Stimulated activated memory B cell treated with anti-CD40 and anti-IgM and Interleukin-4, amounts not matched to agents 10 μg/mL and 1 μg/mL and 100 μg/mL, for 72 hours (primary cell): Measurements from ENCODE around the gene MAP3K7.
"Not testable (repeated sequence)": the region's sequence is repeated elsewhere in the genome, so short reads cannot be mapped to it uniquely, and the experiment has no call there.

ENCODE experiments used
- ATAC-seq: fragments of 150-1000 bp; cut with Tn5 transposase; 2 replicates; pipeline ENCODE4 v1.10.0; 2021
- H3K27ac Mint-ChIP-seq: one replicate; pipeline ENCODE4 v1.8.0; 2022; ENCODE audit warnings: mild to moderate bottlenecking, mixed read lengths
- H3K27me3 Mint-ChIP-seq: one replicate; pipeline ENCODE4 v1.8.0; 2022; ENCODE audit warnings: mixed read lengths
- H3K36me3 Mint-ChIP-seq: one replicate; pipeline ENCODE4 v1.8.0; 2022; ENCODE audit warnings: mixed read lengths
- H3K4me1 Mint-ChIP-seq: one replicate; pipeline ENCODE4 v1.8.0; 2022; ENCODE audit warnings: mixed read lengths
- H3K4me3 Mint-ChIP-seq: one replicate; pipeline ENCODE4 v1.8.0; 2022; ENCODE audit warnings: mild to moderate bottlenecking, moderate library complexity, mixed read lengths
- H3K9me3 Mint-ChIP-seq: one replicate; pipeline ENCODE4 v1.8.0; 2022; ENCODE audit warnings: mixed read lengths

The MAP3K7 gene

GRCh38 chr6:90586546-90586835 is 381 bp downstream of the MAP3K7 start:
- no peaks in the 10 kb centered on the region for H3K27me3 Mint-ChIP-seq
- peak overlapping the region; percentile 96 for H3K27ac Mint-ChIP-seq
- H3K36me3 Mint-ChIP-seq, result no peaks in the 10 kb centered on the region
- no peaks in the 10 kb centered on the region for H3K9me3 Mint-ChIP-seq
- peaks cover 44% of the 10 kb centered on the region for H3K4me1 Mint-ChIP-seq
- peak; percentile 73 for ATAC-seq
- H3K4me3 Mint-ChIP-seq, result peak overlapping the region; percentile 91

GRCh38 chr6:90584636-90585255 is 2.1 kb downstream of the MAP3K7 start:
- H3K4me3 Mint-ChIP-seq, result peak overlapping the region; percentile 35
- peaks cover 44% of the 10 kb centered on the region for H3K4me1 Mint-ChIP-seq
- ATAC-seq, result no peak
- no peaks in the 10 kb centered on the region for H3K36me3 Mint-ChIP-seq
- H3K27me3 Mint-ChIP-seq, result no peaks in the 10 kb centered on the region
- H3K9me3 Mint-ChIP-seq, result no peaks in the 10 kb centered on the region
- peak overlapping the region; percentile 40 for H3K27ac Mint-ChIP-seq

GRCh38 chr6:90583836-90584481 is 2.9 kb downstream of the MAP3K7 start:
- Mint-ChIP-seq H3K4me3 (peak overlapping the region; percentile 35), H3K27ac (peak overlapping the region; percentile 40)
- ATAC-seq, result no peak

GRCh38 chr6:90583179-90583835 is 3.6 kb downstream of the MAP3K7 start:
- H3K4me1 Mint-ChIP-seq, result peaks cover 44% of the 10 kb centered on the region
- no peaks in the 10 kb centered on the region for H3K9me3 Mint-ChIP-seq
- H3K27ac Mint-ChIP-seq, result no peak overlapping the region
- H3K4me3 Mint-ChIP-seq, result no peak overlapping the region
- ATAC-seq, result no peak
- no peaks in the 10 kb centered on the region for H3K36me3 Mint-ChIP-seq
- H3K27me3 Mint-ChIP-seq, result no peaks in the 10 kb centered on the region

More at GRCh38 chr6:90583836-90584481, 2.9 kb downstream of the MAP3K7 start:
- Mint-ChIP-seq H3K9me3 (no peaks in the 10 kb centered on the region), H3K27me3 (no peaks in the 10 kb centered on the region), H3K4me1 (peaks cover 44% of the 10 kb centered on the region), H3K36me3 (no peaks in the 10 kb centered on the region)

GRCh38 chr6:90581146-90581545 is 5.7 kb downstream of the MAP3K7 start:
- ATAC-seq, result no peak
- H3K9me3 Mint-ChIP-seq, result no peaks in the 10 kb centered on the region
- no peaks in the 10 kb centered on the region for H3K36me3 Mint-ChIP-seq
- H3K27me3 Mint-ChIP-seq, result no peaks in the 10 kb centered on the region
- H3K4me3 Mint-ChIP-seq, result no peak overlapping the region
- H3K27ac Mint-ChIP-seq, result no peak overlapping the region
- H3K4me1 Mint-ChIP-seq, result peaks cover 39% of the 10 kb centered on the region

GRCh38 chr6:90578894-90579549 is 7.8 kb downstream of the MAP3K7 start:
- H3K27me3 Mint-ChIP-seq, result no peaks in the 10 kb centered on the region
- no peaks in the 10 kb centered on the region for H3K36me3 Mint-ChIP-seq
- no peak overlapping the region for H3K27ac Mint-ChIP-seq
- no peak for ATAC-seq
- no peaks in the 10 kb centered on the region for H3K9me3 Mint-ChIP-seq
- H3K4me3 Mint-ChIP-seq, result no peak overlapping the region
- peaks cover 23% of the 10 kb centered on the region for H3K4me1 Mint-ChIP-seq

- no peak overlapping the region for H3K27ac Mint-ChIP-seq
- peaks cover 12% of the 10 kb centered on the region for H3K36me3 Mint-ChIP-seq
- ATAC-seq, result no peak
- no peak overlapping the region for H3K4me3 Mint-ChIP-seq
- peaks cover 8% of the 10 kb centered on the region for H3K4me1 Mint-ChIP-seq
- no peaks in the 10 kb centered on the region for H3K9me3 Mint-ChIP-seq
- H3K27me3 Mint-ChIP-seq, result no peaks in the 10 kb centered on the region
Measured at GRCh38 chr6:90575267-90575666, 11.6 kb downstream of the MAP3K7 start.

- Mint-ChIP-seq H3K36me3 (peaks cover 19% of the 10 kb centered on the region), H3K9me3 (no peaks in the 10 kb centered on the region), H3K4me3 (no peak overlapping the region), H3K27ac (no peak overlapping the region), H3K27me3 (no peaks in the 10 kb centered on the region), H3K4me1 (peaks cover 12% of the 10 kb centered on the region)
- ATAC-seq, result no peak
Measured at GRCh38 chr6:90574610-90575009, 12.3 kb downstream of the MAP3K7 start.

GRCh38 chr6:90573624-90574023 is 13.2 kb downstream of the MAP3K7 start:
- Mint-ChIP-seq H3K9me3 (no peaks in the 10 kb centered on the region), H3K36me3 (peaks cover 26% of the 10 kb centered on the region), H3K4me3 (no peak overlapping the region), H3K4me1 (peaks cover 19% of the 10 kb centered on the region), H3K27me3 (no peaks in the 10 kb centered on the region), H3K27ac (no peak overlapping the region)
- ATAC-seq, result no peak

- Mint-ChIP-seq H3K27ac (no peak overlapping the region), H3K9me3 (no peaks in the 10 kb centered on the region), H3K4me3 (no peak overlapping the region), H3K36me3 (peaks cover 29% of the 10 kb centered on the region), H3K27me3 (no peaks in the 10 kb centered on the region), H3K4me1 (peaks cover 19% of the 10 kb centered on the region)
- no peak for ATAC-seq
Measured at GRCh38 chr6:90572856-90573255, 14.0 kb downstream of the MAP3K7 start.

GRCh38 chr6:90569223-90569622 is 17.6 kb downstream of the MAP3K7 start:
- Mint-ChIP-seq H3K9me3 (no peaks in the 10 kb centered on the region), H3K27me3 (no peaks in the 10 kb centered on the region), H3K4me3 (no peak overlapping the region), H3K36me3 (peaks cover 63% of the 10 kb centered on the region), H3K27ac (peak overlapping the region; percentile 26), H3K4me1 (peaks cover 40% of the 10 kb centered on the region)
- peak; percentile 51 for ATAC-seq

- not testable (repeated sequence) for H3K4me3 Mint-ChIP-seq, H3K27me3 Mint-ChIP-seq, H3K27ac Mint-ChIP-seq, H3K9me3 Mint-ChIP-seq, ATAC-seq
- Mint-ChIP-seq H3K36me3 (peaks cover 77% of the 10 kb centered on the region), H3K4me1 (peaks cover 43% of the 10 kb centered on the region)
Measured at GRCh38 chr6:90567682-90568081, 19.2 kb downstream of the MAP3K7 start.

- peaks cover 24% of the 10 kb centered on the region for H3K4me1 Mint-ChIP-seq
- not testable (repeated sequence) for H3K4me3 Mint-ChIP-seq
Measured at GRCh38 chr6:90562341-90562740, 24.5 kb downstream of the MAP3K7 start.

GRCh38 chr6:90559931-90560330 is 26.9 kb downstream of the MAP3K7 start:
- Mint-ChIP-seq H3K27ac (no peak overlapping the region), H3K9me3 (no peaks in the 10 kb centered on the region), H3K36me3 (peaks cover 52% of the 10 kb centered on the region), H3K4me3 (no peak overlapping the region), H3K27me3 (no peaks in the 10 kb centered on the region), H3K4me1 (peaks cover 11% of the 10 kb centered on the region)
- ATAC-seq, result no peak

More at GRCh38 chr6:90562341-90562740, 24.5 kb downstream of the MAP3K7 start:
- H3K9me3 Mint-ChIP-seq, H3K27me3 Mint-ChIP-seq, ATAC-seq, H3K27ac Mint-ChIP-seq: not testable (repeated sequence)
- H3K36me3 Mint-ChIP-seq, result peaks cover 68% of the 10 kb centered on the region

- Mint-ChIP-seq H3K27me3 (no peaks in the 10 kb centered on the region), H3K9me3 (no peaks in the 10 kb centered on the region), H3K4me3 (no peak overlapping the region), H3K4me1 (no peaks in the 10 kb centered on the region), H3K36me3 (peaks cover 37% of the 10 kb centered on the region), H3K27ac (no peak overlapping the region)
- ATAC-seq, result no peak
Measured at GRCh38 chr6:90557006-90557405, 29.9 kb downstream of the MAP3K7 start.
